ENCODE measurements around the gene CD99. TPM values are rescaled to one million over a fixed set of nuclear protein-coding genes. Genes with fewer than 3 reads are reported as not detected.
A peak's percentile ranks its signal among the peaks of the same experiment; 100 is the strongest.
"Not testable (repeated sequence)": the region's sequence is repeated elsewhere in the genome, so short reads cannot be mapped to it uniquely, and the experiment has no call there.

CD99 gene
- total RNA-seq, 1 donor from 2014 or later = 282 TPM

DNA sequence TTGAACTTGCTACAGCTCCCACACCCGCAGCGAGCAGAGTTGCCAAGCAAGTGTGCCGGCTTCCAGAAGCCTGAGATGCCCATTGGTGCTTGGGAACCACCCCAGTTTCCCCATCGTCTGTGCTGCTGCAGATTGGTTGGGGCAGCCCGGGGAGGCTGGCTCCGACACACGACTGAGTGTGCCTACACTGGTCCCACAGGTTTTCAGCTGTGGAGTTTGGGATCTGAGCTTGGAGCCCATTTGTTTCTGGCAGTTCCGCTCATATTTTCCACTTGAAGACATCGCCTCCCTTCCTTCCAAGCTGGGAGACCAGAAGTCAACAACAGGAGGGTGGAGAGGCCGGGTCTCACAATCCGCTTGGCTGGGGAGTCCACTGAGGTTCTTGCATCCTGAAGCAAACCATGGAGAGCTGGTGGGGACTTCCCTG is 60.8 kb downstream of the CD99 start, which contains the start of gene XG:
Gene XG (plus strand): TSS at position 167 of the 427 bp plus-strand sequence. CDS start 235 bp downstream, at position 402.
- H3K4me1 ChIP-seq; H3K36me3 ChIP-seq; H3K27ac ChIP-seq; DNase-seq (ENCODE audit: extremely low spot score in 2 of 2); H3K9me3 ChIP-seq; H3K27me3 ChIP-seq: not testable (repeated sequence)
- TF ChIP-seq POLR2AphosphoS5 (IDR thresholded peaks at IDR 0.05; ENCODE audit: insufficient read depth in 1 of 2, low read depth in 1 of 2) = peak in 1 of 2 donors; percentile 19
- H3K4me3 ChIP-seq = peak within 1 kb of the TSS in 1 of 2 donors; percentile 30
- intact Hi-C loops (cut with DNase I) = loop anchor here (10.0 kb wide), 1 partner anchor 1573 kb away; no protein-coding TSS in a partner anchor

DNA sequence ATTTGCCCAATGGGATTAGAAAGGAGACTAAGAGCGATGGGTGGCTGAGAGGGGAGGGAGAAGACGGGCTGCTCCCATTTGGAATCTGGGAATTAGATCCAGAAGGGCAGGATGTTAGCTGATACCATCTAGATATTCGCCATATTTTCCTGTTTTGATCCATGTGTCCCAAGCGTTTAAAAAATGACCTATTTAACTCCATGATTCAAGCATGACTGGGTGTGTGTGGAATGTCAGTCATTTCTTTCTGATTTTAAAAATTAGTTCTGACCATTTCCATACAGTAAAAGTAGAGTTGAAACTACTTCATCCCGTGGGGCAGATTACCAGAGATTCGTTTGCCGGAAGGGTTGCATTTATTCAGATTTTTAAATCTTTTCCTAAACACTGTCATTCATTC is 61.3 kb downstream of the CD99 start:
- H3K27me3 ChIP-seq; H3K36me3 ChIP-seq; H3K4me1 ChIP-seq; H3K27ac ChIP-seq; H3K9me3 ChIP-seq; DNase-seq (ENCODE audit: extremely low spot score in 2 of 2): not testable (repeated sequence)
- peak overlapping the region in 1 of 2 donors; percentile 30 for H3K4me3 ChIP-seq
- intact Hi-C loops (cut with DNase I) = loop anchor here (10.0 kb wide), 1 partner anchor 1572 kb away; no protein-coding TSS in a partner anchor

DNA sequence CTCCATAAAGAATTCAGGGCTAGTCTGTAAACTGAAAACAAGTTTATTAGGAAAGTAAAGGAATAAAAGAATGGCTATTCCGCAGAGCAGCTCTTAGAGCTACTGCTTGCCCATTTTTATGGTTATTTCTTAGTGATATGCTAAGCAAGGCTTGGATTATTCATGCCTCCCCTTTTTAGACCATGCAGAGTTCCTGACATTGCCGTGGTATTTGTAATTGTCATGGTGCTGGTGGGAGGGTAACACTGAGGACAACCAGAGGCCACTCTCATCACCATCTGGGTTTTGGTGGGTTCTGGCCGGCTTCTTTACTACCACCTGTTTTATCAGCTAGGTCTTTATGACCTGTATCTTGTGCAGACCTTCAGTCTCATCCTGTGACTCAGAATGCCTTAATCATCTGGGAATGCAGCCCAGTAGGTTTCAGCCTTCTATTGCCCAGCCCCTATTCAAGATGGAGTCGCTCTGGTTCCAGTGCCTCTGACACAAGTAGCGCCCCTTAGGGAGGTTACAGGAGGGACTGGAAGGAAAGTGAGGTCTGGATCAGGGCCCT is 64.1 kb downstream of the CD99 start:
- not testable (repeated sequence) for H3K36me3 ChIP-seq; H3K27ac ChIP-seq; DNase-seq (ENCODE audit: extremely low spot score in 2 of 2); H3K4me1 ChIP-seq; H3K4me3 ChIP-seq; H3K27me3 ChIP-seq; H3K9me3 ChIP-seq
- intact Hi-C loops (cut with DNase I) = loop anchor here (10.0 kb wide), 1 partner anchor 1570 kb away; no protein-coding TSS in a partner anchor

DNA sequence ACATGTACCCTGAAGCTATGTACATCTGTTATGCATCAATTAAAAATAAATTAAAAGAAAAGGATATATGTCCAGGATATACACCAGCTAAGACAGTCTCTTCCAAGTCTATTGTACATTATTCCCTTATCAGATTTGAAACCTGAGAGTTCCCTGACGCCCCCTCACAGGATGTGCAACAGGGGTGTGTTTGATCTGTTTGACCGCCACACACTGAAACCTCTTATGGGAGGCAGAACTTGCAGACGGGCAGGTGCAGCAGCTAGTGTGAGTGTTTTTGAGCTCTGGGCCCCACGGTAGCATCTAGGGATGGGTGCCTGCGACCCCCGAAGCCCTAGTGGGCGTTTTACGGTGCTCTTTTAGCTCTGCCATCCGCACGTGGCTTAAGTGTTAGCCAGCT is 65.5 kb downstream of the CD99 start:
- no peak for TF ChIP-seq POLR2A (IDR thresholded peaks at IDR 0.05)
- TF ChIP-seq, protein P1, sequence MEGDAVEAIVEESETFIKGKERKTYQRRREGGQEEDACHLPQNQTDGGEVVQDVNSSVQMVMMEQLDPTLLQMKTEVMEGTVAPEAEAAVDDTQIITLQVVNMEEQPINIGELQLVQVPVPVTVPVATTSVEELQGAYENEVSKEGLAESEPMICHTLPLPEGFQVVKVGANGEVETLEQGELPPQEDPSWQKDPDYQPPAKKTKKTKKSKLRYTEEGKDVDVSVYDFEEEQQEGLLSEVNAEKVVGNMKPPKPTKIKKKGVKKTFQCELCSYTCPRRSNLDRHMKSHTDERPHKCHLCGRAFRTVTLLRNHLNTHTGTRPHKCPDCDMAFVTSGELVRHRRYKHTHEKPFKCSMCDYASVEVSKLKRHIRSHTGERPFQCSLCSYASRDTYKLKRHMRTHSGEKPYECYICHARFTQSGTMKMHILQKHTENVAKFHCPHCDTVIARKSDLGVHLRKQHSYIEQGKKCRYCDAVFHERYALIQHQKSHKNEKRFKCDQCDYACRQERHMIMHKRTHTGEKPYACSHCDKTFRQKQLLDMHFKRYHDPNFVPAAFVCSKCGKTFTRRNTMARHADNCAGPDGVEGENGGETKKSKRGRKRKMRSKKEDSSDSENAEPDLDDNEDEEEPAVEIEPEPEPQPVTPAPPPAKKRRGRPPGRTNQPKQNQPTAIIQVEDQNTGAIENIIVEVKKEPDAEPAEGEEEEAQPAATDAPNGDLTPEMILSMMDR (IDR thresholded peaks at IDR 0.05) = no peak
- no peak for TF ChIP-seq POLR2AphosphoS5 (IDR thresholded peaks at IDR 0.05; ENCODE audit: insufficient read depth in 1 of 2, low read depth in 1 of 2)
- Histone ChIP-seq H3K36me3 (no peaks in the 10 kb centered on the region), H3K4me3 (no peak overlapping the region), H3K4me1 (no peaks in the 10 kb centered on the region), H3K27ac (no peak overlapping the region), H3K27me3 (no peaks in the 10 kb centered on the region), H3K9me3 (no peaks in the 10 kb centered on the region)
- intact Hi-C loops (cut with DNase I) = loop anchor here (10.0 kb wide), 1 partner anchor 1568 kb away; no protein-coding TSS in a partner anchor
- no peak for DNase-seq (ENCODE audit: extremely low spot score in 2 of 2)

DNA sequence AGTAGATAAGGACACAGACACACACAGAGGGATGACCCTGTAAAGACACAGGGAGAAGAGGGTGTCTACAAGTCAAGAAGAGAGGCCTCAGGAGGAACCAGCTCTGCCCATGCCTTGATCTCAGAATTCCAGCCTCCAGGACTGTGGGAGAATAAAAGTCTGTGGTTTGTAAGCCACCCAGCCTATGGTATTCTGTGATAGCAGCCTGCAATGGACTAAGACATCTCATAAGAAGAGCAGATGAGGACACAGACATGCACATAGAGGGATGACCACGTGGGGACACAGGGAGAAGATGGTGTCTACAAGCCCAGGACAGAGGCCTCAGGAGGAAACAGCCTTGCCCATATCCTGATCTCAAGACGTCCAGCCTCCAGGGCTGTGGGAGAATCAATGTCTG is 70.2 kb downstream of the CD99 start:
- no peaks in the 10 kb centered on the region for H3K9me3 ChIP-seq
- H3K4me3 ChIP-seq = no peak overlapping the region
- no peak overlapping the region for H3K27ac ChIP-seq
- intact Hi-C loops (cut with DNase I) = no loop called here
- H3K36me3 ChIP-seq = no peaks in the 10 kb centered on the region
- no peaks in the 10 kb centered on the region for H3K27me3 ChIP-seq
- no peak for TF ChIP-seq POLR2A (IDR thresholded peaks at IDR 0.05)
- TF ChIP-seq, protein P1 (IDR thresholded peaks at IDR 0.05) = no peak
- TF ChIP-seq POLR2AphosphoS5 (IDR thresholded peaks at IDR 0.05; ENCODE audit: insufficient read depth in 1 of 2, low read depth in 1 of 2) = no peak
- DNase-seq (ENCODE audit: extremely low spot score in 2 of 2) = no peak
- H3K4me1 ChIP-seq = no peaks in the 10 kb centered on the region

DNA sequence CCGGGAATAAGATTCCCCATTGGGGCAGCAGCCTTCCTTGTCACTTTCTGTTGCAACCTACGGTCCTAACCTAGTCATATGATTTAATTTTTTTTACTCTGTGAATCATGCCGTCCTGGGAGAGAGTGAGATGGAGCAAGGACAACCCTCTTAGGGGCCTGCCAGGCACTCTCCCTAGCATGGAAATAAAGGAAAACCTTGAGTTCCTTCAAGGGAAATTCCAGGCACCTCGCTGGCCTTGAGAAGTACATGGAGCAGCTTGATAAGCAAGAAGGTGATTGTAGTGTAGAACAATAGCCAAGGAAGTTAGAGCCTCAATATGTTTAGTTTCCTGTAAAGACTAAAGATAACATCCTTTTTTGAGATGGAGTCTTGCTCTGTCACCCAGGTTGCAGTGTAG is 71.6 kb downstream of the CD99 start:
- H3K27me3 ChIP-seq; intact Hi-C loops (cut with DNase I); DNase-seq (ENCODE audit: extremely low spot score in 2 of 2); H3K27ac ChIP-seq; H3K36me3 ChIP-seq; H3K4me1 ChIP-seq; H3K9me3 ChIP-seq; H3K4me3 ChIP-seq: not testable (repeated sequence)

DNA sequence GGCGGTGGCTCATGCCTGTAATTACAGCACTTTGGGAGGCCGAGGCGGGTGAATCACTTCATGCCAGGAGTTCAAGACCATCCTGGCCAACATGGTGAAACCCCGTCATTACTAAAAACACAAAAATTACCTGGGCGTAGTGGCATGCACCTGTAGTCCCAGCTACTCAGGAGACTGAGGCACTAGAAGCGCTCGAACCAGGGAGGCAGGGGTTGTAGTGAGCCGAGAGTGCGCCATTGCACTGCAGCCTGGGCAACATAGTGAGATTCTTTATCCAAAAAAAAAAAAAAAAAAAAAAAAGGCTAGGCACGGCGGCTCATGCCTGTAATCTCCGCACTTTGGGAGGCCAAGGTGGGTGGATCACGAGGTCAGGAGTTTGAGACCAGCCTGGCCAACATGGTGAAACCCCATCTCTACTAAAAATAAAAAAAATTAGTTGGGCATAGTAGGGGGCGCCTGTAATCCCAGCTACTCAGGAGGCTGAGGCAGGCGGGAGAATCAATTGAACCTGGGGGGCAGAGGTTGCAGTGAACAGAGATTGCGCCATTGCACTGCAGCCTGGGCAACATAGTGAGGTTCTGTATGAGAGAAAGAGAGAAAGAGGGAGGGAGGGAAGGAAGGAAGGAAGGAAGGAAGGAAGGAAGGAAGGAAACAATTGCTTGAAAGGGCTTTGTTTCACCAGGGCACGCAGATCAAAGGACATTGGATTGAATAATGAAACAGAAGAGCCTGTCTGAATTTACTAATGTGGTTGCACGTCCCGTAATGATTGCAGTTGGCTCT is 73.9 kb downstream of the CD99 start:
- H3K36me3 ChIP-seq; DNase-seq (ENCODE audit: extremely low spot score in 2 of 2); H3K4me1 ChIP-seq; H3K27me3 ChIP-seq; intact Hi-C loops (cut with DNase I); H3K4me3 ChIP-seq; H3K9me3 ChIP-seq: not testable (repeated sequence)
- H3K27ac ChIP-seq = peak overlapping the region; percentile 78

All from vagina (tissue), 2 donors.